Hepatocyte (in vitro differentiated cells): ENCODE data around the gene TRIM39.

ENCODE experiments used
- EZH2 ChIP-seq: fragments of 200-600 bp; sonication (generic); IDR thresholded peaks from 2 replicates; pipeline ENCODE4 v1.6.1; 2016; ENCODE audit warnings: antibody characterized with exemption, mild to moderate bottlenecking, borderline replicate concordance
- EZH2phosphoT487 ChIP-seq: fragments of 200-600 bp; sonication (generic); IDR thresholded peaks from one replicate; pipeline ENCODE4 v1.6.1; 2018; ENCODE audit warnings: antibody characterized with exemption, mild to moderate bottlenecking, low read depth, moderate library complexity; ENCODE audit not compliant: unreplicated experiment, severe bottlenecking
- TF ChIP-seq, protein P1 (sequence below): fragments of 200-600 bp; sonication (generic); IDR thresholded peaks from 2 replicates; pipeline ENCODE4 v1.5.1; 2016; ENCODE audit warnings: antibody characterized with exemption, mild to moderate bottlenecking; ENCODE audit not compliant: poor library complexity

DNA sequence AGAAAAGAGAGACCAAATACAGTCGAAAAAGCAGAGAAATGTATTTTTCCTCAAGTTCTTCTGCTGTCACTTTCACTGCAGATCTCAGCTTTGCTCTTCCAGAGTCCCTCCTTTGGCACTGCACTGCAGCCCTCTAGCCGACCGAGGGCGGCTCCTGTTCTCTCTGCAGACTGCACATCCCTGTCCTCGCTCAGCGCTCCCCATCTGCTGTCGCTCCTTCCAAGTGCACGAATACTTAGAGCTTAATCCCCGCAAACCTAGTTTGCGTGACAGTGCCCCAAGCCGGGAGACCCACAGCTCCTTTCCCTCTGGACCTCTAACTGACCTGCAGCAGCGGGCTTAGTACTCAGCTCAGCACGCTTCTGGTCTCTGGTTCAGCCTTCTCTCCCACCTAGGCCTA lies 33.4 kb downstream of the TRIM39 start:
- TF ChIP-seq, protein P1, sequence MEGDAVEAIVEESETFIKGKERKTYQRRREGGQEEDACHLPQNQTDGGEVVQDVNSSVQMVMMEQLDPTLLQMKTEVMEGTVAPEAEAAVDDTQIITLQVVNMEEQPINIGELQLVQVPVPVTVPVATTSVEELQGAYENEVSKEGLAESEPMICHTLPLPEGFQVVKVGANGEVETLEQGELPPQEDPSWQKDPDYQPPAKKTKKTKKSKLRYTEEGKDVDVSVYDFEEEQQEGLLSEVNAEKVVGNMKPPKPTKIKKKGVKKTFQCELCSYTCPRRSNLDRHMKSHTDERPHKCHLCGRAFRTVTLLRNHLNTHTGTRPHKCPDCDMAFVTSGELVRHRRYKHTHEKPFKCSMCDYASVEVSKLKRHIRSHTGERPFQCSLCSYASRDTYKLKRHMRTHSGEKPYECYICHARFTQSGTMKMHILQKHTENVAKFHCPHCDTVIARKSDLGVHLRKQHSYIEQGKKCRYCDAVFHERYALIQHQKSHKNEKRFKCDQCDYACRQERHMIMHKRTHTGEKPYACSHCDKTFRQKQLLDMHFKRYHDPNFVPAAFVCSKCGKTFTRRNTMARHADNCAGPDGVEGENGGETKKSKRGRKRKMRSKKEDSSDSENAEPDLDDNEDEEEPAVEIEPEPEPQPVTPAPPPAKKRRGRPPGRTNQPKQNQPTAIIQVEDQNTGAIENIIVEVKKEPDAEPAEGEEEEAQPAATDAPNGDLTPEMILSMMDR = no peak
- TF ChIP-seq EZH2phosphoT487 = no peak
- no peak for TF ChIP-seq EZH2
